Posterior cingulate gyrus (tissue), 11 donors: ENCODE data around the gene INHBB.
"Not testable (repeated sequence)": the region's sequence is repeated elsewhere in the genome, so short reads cannot be mapped to it uniquely, and the experiment has no call there.

Experiments
- DNase-seq, 10 donors: peaks; one replicate each; pipeline versions ENCODE4 v3.0.0 to v3.0.0-alpha.2; 2020 to 2021; ENCODE audit warnings: mixed read lengths in 3 of 10
- intact Hi-C: fragments of 100-400 bp; cut with DNase I; formaldehyde crosslinking; loops from one replicate; pipeline ENCODE4 v1.15.1; 2023

The INHBB gene

GRCh38 chr2:120391382-120391781, 45.4 kb downstream of the INHBB start:
- intact Hi-C loops, DNase-seq: not testable (repeated sequence)

- DNase-seq: peak in 4 of 10 donors; percentile 2 to 61 (median 31)
- intact Hi-C loops: no loop called here
These were observed 46.2 kb downstream of the INHBB start for GRCh38 chr2:120391911-120392665.

- DNase-seq: no peak
- intact Hi-C loops: no loop called here
These were observed 47.0 kb downstream of the INHBB start for GRCh38 chr2:120392923-120393322.

- intact Hi-C loops: no loop called here
- DNase-seq: peak in 2 of 10 donors; percentile 2 to 76
These were observed 47.5 kb downstream of the INHBB start for GRCh38 chr2:120393456-120393855.

- DNase-seq: no peak
- intact Hi-C loops: no loop called here
These were observed 48.8 kb downstream of the INHBB start for GRCh38 chr2:120394764-120395163.

GRCh38 chr2:120395221-120396012, 49.5 kb downstream of the INHBB start:
- peak in 3 of 10 donors; percentile 5 to 74 (median 53) for DNase-seq
- intact Hi-C loops: no loop called here

- DNase-seq: peak in 2 of 10 donors; percentile 4 to 54
- intact Hi-C loops: no loop called here
These were observed 50.3 kb downstream of the INHBB start for GRCh38 chr2:120396013-120396860.

- intact Hi-C loops: no loop called here
- DNase-seq: peak in 4 of 10 donors; percentile 3 to 81 (median 60)
These were observed 51.2 kb downstream of the INHBB start for GRCh38 chr2:120396861-120397811.

GRCh38 chr2:120398051-120398995, 52.4 kb downstream of the INHBB start:
- peak in 4 of 10 donors; percentile 2 to 75 (median 17) for DNase-seq
- intact Hi-C loops: no loop called here

- peak in 5 of 10 donors; percentile 7 to 81 (median 62) for DNase-seq
- intact Hi-C loops: no loop called here
These were observed 53.3 kb downstream of the INHBB start for GRCh38 chr2:120398996-120399888.

GRCh38 chr2:120399889-120400240, 53.9 kb downstream of the INHBB start:
- intact Hi-C loops: no loop called here
- DNase-seq: peak in 1 of 10 donors; percentile 46

- intact Hi-C loops: no loop called here
- peak in 1 of 10 donors; percentile 70 for DNase-seq
These were observed 54.6 kb downstream of the INHBB start for GRCh38 chr2:120400551-120400950.
